Fibroblast of the conjunctiva (primary cell): ENCODE data around the gene PPP2R3B.

Experiments
- DNase-seq: peaks from one replicate; pipeline ENCODE4 v3.0.0-alpha.2; 2010; ENCODE audit warnings: low read depth

The PPP2R3B gene

DNA sequence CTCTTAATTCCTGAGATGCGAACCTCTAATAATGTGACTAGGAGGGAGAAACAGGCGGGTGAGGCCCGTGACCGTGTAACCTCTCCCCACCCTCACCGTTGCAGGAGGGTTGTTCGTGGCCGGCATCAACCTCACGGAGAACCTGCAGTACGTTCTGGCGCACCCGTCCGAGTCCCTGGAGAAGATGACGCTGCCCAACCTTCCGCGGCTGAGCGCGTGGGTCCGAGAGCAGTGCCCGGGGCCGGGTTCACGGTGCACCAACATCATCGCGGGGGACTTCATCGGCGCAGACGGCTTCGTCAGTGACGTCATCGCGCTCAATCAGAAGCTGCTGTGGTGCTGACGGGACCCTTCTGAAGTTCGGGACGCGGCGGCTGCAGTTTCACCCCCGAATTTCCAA is 87.7 kb downstream of the PPP2R3B start:
- no peak for DNase-seq

GRCh38 chrX:295136-295535 is 91.6 kb downstream of the PPP2R3B start:
- DNase-seq: no peak

GRCh38 chrX:292900-293897 is 93.5 kb downstream of the PPP2R3B start:
- no peak for DNase-seq

DNA sequence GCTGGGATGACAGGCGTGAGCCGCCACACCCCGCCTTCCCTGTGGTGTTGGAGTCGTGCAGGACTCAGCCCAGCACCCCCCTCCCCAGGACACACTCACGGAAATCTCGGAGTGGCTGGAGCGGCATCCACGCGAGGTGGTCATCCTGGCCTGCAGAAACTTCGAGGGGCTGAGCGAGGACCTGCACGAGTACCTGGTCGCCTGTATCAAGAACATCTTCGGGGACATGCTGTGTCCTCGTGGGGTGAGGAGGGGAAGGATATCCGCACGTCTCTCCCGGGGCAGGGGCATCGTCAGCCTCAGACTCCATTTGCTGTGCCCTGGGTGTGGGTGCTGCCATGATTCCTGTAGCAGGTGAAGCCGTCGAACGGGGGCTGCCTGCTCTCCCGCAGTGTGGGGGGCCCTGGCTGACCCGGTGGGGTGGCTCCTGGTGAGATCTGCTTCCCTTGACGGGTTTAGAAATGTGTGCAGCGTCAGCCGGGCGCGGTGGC is 95.3 kb downstream of the PPP2R3B start:
- DNase-seq: no peak

DNA sequence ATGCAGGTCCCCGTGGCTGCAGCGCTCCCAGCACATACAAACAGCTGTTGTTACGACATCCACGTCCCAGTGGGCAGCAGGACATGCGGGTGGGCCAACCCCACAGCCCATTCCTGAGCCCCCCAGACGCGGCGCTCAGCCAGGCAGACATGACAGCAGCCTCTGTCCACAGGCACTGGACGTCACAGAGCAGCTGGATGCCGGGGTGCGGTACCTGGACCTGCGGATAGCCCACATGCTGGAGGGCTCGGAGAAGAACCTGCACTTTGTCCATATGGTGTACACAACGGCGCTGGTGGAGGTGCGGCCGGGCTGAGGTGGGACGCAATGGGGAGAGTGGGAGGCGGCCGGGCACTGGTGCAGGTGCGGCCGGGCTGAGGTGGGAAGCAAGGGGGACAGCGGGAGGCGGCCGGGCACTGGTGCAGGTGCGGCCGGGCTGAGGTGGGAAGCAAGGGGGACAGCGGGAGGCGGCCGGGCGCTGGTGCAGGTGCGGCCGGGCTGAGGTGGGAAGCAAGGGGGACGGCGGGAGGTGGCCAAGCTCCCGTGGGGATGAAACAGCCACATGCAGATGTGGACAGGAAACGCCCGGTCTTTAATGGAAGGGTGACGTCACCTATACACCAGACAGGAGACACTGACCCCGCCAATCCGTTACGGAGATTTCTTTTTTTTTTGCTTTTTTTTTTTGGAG is 96.1 kb downstream of the PPP2R3B start:
- DNase-seq: no peak

DNA sequence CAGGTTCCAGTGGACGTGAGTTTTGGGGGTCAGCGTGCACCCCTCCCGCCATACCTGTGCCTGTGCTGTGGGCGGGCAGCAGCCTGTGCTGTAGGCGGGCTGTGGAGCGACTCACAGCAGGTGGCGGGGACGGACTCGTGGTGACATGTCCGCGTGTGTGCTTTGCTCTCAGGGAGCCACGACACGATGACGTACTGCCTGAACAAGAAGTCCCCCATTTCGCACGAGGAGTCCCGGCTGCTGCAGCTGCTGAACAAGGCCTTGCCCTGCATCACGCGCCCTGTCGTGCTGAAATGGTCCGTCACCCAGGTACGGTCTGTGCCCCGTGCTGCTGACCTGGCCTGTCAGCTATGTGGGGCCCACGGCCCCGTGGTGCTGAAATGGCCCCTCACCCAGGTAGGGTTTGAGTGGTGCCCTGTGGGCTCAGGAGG is 98.1 kb downstream of the PPP2R3B start:
- DNase-seq: no peak

DNA sequence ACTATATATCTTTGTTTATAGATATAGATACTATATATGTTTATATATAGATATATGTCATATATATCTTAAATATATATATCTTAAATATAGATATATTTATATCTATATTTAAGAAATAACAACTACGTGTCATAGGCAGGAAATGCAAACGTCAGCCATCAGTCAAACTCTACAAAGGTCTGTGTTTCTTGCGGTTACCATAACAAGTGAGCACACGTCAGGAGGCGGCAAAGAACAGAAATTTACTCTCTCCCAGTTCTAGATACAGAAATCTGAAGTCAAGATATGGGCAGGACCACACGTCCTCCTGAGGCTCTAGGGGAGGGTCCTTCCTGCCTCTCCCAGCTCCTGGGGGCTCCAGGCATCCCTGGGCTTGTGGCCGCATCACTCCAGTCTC is 99.0 kb downstream of the PPP2R3B start:
- no peak for DNase-seq

GRCh38 chrX:285076-285677 is 101.5 kb downstream of the PPP2R3B start:
- DNase-seq: no peak
